A673 (cell line): ENCODE measurements around the gene CRACDL.

Source experiments
- CTCF ChIP-seq: fragments of 300-800, 200-600 bp; sonication (generic); conservative IDR thresholded peaks from 2 replicates; pipeline ENCODE4 v1.5.1; 2017; ENCODE audit warnings: low read depth, mild to moderate bottlenecking, antibody characterized with exemption, low read length, moderate library complexity, mixed read lengths
- EZH2 ChIP-seq: fragments of 200-600 bp; sonication (generic); IDR thresholded peaks from 2 replicates; pipeline ENCODE4 v1.6.1; 2017; ENCODE audit warnings: borderline replicate concordance, low read depth, mild to moderate bottlenecking, mixed read lengths, antibody characterized with exemption, low read length; ENCODE audit not compliant: poor library complexity, severe bottlenecking

- TF ChIP-seq CTCF (no peak), EZH2 (no peak)
These were observed 39.6 kb upstream of the CRACDL start for GRCh38 chr2:98975611-98976010.
